Hepatic stellate cell (primary cell): ENCODE data around the gene SIRT3.
A peak's percentile ranks its signal among the peaks of the same experiment; 100 is the strongest.
"Not testable (repeated sequence)": the region's sequence is repeated elsewhere in the genome, so short reads cannot be mapped to it uniquely, and the experiment has no call there.

Experiments used
- DNase-seq: peaks from one replicate; pipeline ENCODE4 v3.0.0; 2011; ENCODE audit warnings: low spot score

The SIRT3 gene

GRCh38 chr11:270451-271318 is 34.5 kb upstream of the SIRT3 start:
- DNase-seq = no peak

- DNase-seq = no peak
These were observed 33.2 kb upstream of the SIRT3 start for GRCh38 chr11:269146-269890.

- not testable (repeated sequence) for DNase-seq
These were observed 32.6 kb upstream of the SIRT3 start for GRCh38 chr11:268716-269145.

- DNase-seq = no peak
These were observed 31.4 kb upstream of the SIRT3 start for GRCh38 chr11:267491-267994.

- no peak for DNase-seq
These were observed 30.7 kb upstream of the SIRT3 start for GRCh38 chr11:266676-267439.

GRCh38 chr11:261624-262023 is 25.5 kb upstream of the SIRT3 start:
- no peak for DNase-seq

GRCh38 chr11:259413-259812 is 23.3 kb upstream of the SIRT3 start:
- no peak for DNase-seq

- DNase-seq = no peak
These were observed 21.8 kb upstream of the SIRT3 start for GRCh38 chr11:257766-258493.

- no peak for DNase-seq
These were observed 21.0 kb upstream of the SIRT3 start for GRCh38 chr11:256952-257737.

- no peak for DNase-seq
These were observed 19.7 kb upstream of the SIRT3 start for GRCh38 chr11:255816-256215.

- DNase-seq = no peak
These were observed 19.0 kb upstream of the SIRT3 start for GRCh38 chr11:255176-255575.

- DNase-seq = no peak
These were observed 17.7 kb upstream of the SIRT3 start for GRCh38 chr11:253886-254270.

- DNase-seq = no peak
These were observed 17.2 kb upstream of the SIRT3 start for GRCh38 chr11:253160-253885.

GRCh38 chr11:252666-253065 is 16.5 kb upstream of the SIRT3 start:
- no peak for DNase-seq

GRCh38 chr11:251550-251949 is 15.4 kb upstream of the SIRT3 start:
- no peak for DNase-seq

- DNase-seq = peak; percentile 46
These were observed 14.7 kb upstream of the SIRT3 start for GRCh38 chr11:250740-251299.

GRCh38 chr11:250274-250673 is 14.1 kb upstream of the SIRT3 start:
- DNase-seq = no peak

- DNase-seq = no peak
These were observed 12.9 kb upstream of the SIRT3 start for GRCh38 chr11:249062-249461.

- no peak for DNase-seq
These were observed 8.2 kb upstream of the SIRT3 start for GRCh38 chr11:244376-244775.

GRCh38 chr11:241634-242033 is 5.5 kb upstream of the SIRT3 start:
- DNase-seq = no peak
